CD4-positive, alpha-beta T cell (primary cell): ENCODE results near the gene XKR7. TPM values are rescaled to one million over a fixed set of nuclear protein-coding genes. Genes with fewer than 3 reads are reported as not detected.

Experiments used
- ATAC-seq: fragments of 200-7000 bp; cut with Tn5 transposase; one replicate; pipeline ENCODE4 v1.10.0; 2022; ENCODE audit warnings: mild to moderate bottlenecking; ENCODE audit not compliant: poor library complexity
- CTCF ChIA-PET: fragments of 350-600 bp; sonication (Branson Sonifier 250); formaldehyde crosslinking; loops from one replicate; lab custom pipeline; 2021; ENCODE audit warnings: antibody characterized with exemption, inconsistent platforms; lab: Charles Lee
- POLR2A ChIA-PET: fragments of 350-600 bp; sonication (Branson Sonifier 250); formaldehyde crosslinking; loops from one replicate; lab custom pipeline; 2021; ENCODE audit warnings: antibody characterized with exemption, inconsistent platforms; lab: Charles Lee
- DNase-seq, 14 experiments: peaks; one replicate each; pipeline ENCODE4 v3.0.0-alpha.2; 2013 to 2020; ENCODE audit warnings: mixed read lengths in 2 of 14
- H3K27ac ChIP-seq, 2 donors: one replicate each; pipeline versions ENCODE4 v1.5.1 to v1.7.0; 2013; ENCODE audit warnings: low read length in 2 of 2, low read depth in 1 of 2, mild to moderate bottlenecking in 1 of 2
- H3K27me3 ChIP-seq, 2 experiments: 1 replicate in 1 of 2; 2 replicates in 1 of 2; pipeline versions ENCODE4 v1.6.1 to v1.7.0; 2013; ENCODE audit warnings: low read length in 2 of 2, control low read depth in 1 of 2, mild to moderate bottlenecking in 1 of 2, moderate library complexity in 1 of 2; ENCODE audit not compliant: insufficient read depth in 2 of 2, control insufficient read depth in 1 of 2
- H3K36me3 ChIP-seq: one replicate; pipeline ENCODE4 v1.6.1; 2013; ENCODE audit warnings: low read length, control low read depth; ENCODE audit not compliant: insufficient read depth
- H3K4me1 ChIP-seq: one replicate; pipeline ENCODE4 v1.6.1; 2013; ENCODE audit warnings: low read length, control low read depth; ENCODE audit not compliant: insufficient read depth
- H3K4me3 ChIP-seq: one replicate; pipeline ENCODE4 v1.5.1; 2013; ENCODE audit warnings: mild to moderate bottlenecking, low read length, moderate library complexity
- H3K9me3 ChIP-seq, 2 experiments: 1 replicate in 1 of 2; 2 replicates in 1 of 2; pipeline versions ENCODE4 v1.6.1 to v1.7.0; 2013; ENCODE audit warnings: low read length in 2 of 2, mild to moderate bottlenecking in 2 of 2, control low read depth in 1 of 2, moderate library complexity in 1 of 2; ENCODE audit not compliant: control insufficient read depth in 1 of 2, insufficient read depth in 1 of 2
- H3K27ac Mint-ChIP-seq: one replicate; pipeline ENCODE4 v1.8.0; 2020; ENCODE audit warnings: mixed read lengths
- H3K27me3 Mint-ChIP-seq: one replicate; pipeline ENCODE4 v1.8.0; 2021; ENCODE audit warnings: mixed read lengths
- H3K36me3 Mint-ChIP-seq: one replicate; pipeline ENCODE4 v1.8.0; 2021; ENCODE audit warnings: low read depth, mixed read lengths
- H3K4me1 Mint-ChIP-seq: one replicate; pipeline ENCODE4 v1.8.0; 2021; ENCODE audit warnings: low read depth, mixed read lengths
- H3K4me3 Mint-ChIP-seq: one replicate; pipeline ENCODE4 v1.8.0; 2020; ENCODE audit warnings: mild to moderate bottlenecking, mixed read lengths
- H3K9me3 Mint-ChIP-seq: one replicate; pipeline ENCODE4 v1.8.0; 2020; ENCODE audit warnings: mixed read lengths
- CTCF ChIP-seq: fragments of 200-600 bp; IDR thresholded peaks from one replicate; pipeline ENCODE4 v1.8.0; 2022; ENCODE audit warnings: antibody characterized with exemption, mild to moderate bottlenecking
- intact Hi-C, 2 experiments: fragments of 100-400 bp; cut with DNase I in 1 of 2; cut with micrococcal nuclease in 1 of 2; formaldehyde crosslinking; loops; one replicate each; pipeline versions ENCODE4 v1.15.1 to v1.9.0; 2023 to 2025; cut with DNase I, micrococcal nuclease
- total RNA-seq, 174 experiments: library from RNA in 2 of 174; stranded (reverse) in 2 of 174; gene quantifications; one replicate each; pipeline ENCODE4 v1.2.3 and lab custom pipeline; 2021 to 2026

Gene XKR7
- total RNA-seq, 2 experiments from 2014 or later, result not detected

GRCh38 chr20:31975874-31976273 is 7.9 kb downstream of the XKR7 start:
- Mint-ChIP-seq H3K27ac (no peak overlapping the region), H3K4me3 (no peak overlapping the region), H3K9me3 (no peaks in the 10 kb centered on the region), H3K4me1 (no peaks in the 10 kb centered on the region), H3K36me3 (no peaks in the 10 kb centered on the region), H3K27me3 (peaks cover 70% of the 10 kb centered on the region)
- intact Hi-C loops, result no loop called here
- ChIA-PET POLR2A (no interaction called here), CTCF (no interaction called here)
- no peaks in the 10 kb centered on the region for H3K9me3 ChIP-seq
- ATAC-seq (no peak), DNase-seq (no peak)
- H3K27me3 ChIP-seq, result peaks cover 16 to 18% of the 10 kb centered on the region in 2 experiments
- no peak for TF ChIP-seq CTCF
- no peaks in the 10 kb centered on the region for H3K4me1 ChIP-seq
- H3K4me3 ChIP-seq, result no peak overlapping the region
- H3K27ac ChIP-seq, result no peak overlapping the region
- no peaks in the 10 kb centered on the region for H3K36me3 ChIP-seq

GRCh38 chr20:31977080-31977479 is 9.1 kb downstream of the XKR7 start:
- Mint-ChIP-seq H3K27ac (no peak overlapping the region), H3K4me3 (no peak overlapping the region), H3K4me1 (no peaks in the 10 kb centered on the region), H3K9me3 (no peaks in the 10 kb centered on the region), H3K36me3 (no peaks in the 10 kb centered on the region), H3K27me3 (peaks cover 64% of the 10 kb centered on the region)
- no peaks in the 10 kb centered on the region for H3K36me3 ChIP-seq
- intact Hi-C loops, result no loop called here
- H3K4me1 ChIP-seq, result no peaks in the 10 kb centered on the region
- DNase-seq, result no peak
- ChIA-PET POLR2A (no interaction called here), CTCF (no interaction called here)
- peaks cover 7 to 19% of the 10 kb centered on the region in 2 experiments for H3K27me3 ChIP-seq
- H3K27ac ChIP-seq, result no peak overlapping the region
- no peak for ATAC-seq
- H3K4me3 ChIP-seq, result no peak overlapping the region
- H3K9me3 ChIP-seq, result no peaks in the 10 kb centered on the region
- no peak for TF ChIP-seq CTCF

- ChIA-PET POLR2A (no interaction called here), CTCF (no interaction called here)
- H3K4me3 Mint-ChIP-seq, result no peak overlapping the region
- Histone ChIP-seq H3K4me1 (no peaks in the 10 kb centered on the region), H3K9me3 (no peaks in the 10 kb centered on the region), H3K27me3 (peaks cover 6 to 12% of the 10 kb centered on the region in 2 experiments), H3K4me3 (no peak overlapping the region), H3K27ac (no peak overlapping the region), H3K36me3 (no peaks in the 10 kb centered on the region)
- intact Hi-C loops, result no loop called here
- H3K27ac Mint-ChIP-seq, result no peak overlapping the region
- H3K4me1 Mint-ChIP-seq, result no peaks in the 10 kb centered on the region
- DNase-seq, result no peak
- no peaks in the 10 kb centered on the region for H3K9me3 Mint-ChIP-seq
- no peak for ATAC-seq
- no peaks in the 10 kb centered on the region for H3K36me3 Mint-ChIP-seq
- no peak for TF ChIP-seq CTCF
- H3K27me3 Mint-ChIP-seq, result peaks cover 47% of the 10 kb centered on the region
Observed at GRCh38 chr20:31979713-31980426, 11.9 kb downstream of the XKR7 start.
